Activated T-cell treated with anti-CD3 and anti-CD28 coated beads for 1 hour (primary cell): Measurements from ENCODE around the gene TTLL9.

Experiments used
- DNase-seq: peaks from one replicate; pipeline ENCODE4 v3.0.0-alpha.2; 2020; ENCODE audit warnings: low read depth

TTLL9 gene

DNA sequence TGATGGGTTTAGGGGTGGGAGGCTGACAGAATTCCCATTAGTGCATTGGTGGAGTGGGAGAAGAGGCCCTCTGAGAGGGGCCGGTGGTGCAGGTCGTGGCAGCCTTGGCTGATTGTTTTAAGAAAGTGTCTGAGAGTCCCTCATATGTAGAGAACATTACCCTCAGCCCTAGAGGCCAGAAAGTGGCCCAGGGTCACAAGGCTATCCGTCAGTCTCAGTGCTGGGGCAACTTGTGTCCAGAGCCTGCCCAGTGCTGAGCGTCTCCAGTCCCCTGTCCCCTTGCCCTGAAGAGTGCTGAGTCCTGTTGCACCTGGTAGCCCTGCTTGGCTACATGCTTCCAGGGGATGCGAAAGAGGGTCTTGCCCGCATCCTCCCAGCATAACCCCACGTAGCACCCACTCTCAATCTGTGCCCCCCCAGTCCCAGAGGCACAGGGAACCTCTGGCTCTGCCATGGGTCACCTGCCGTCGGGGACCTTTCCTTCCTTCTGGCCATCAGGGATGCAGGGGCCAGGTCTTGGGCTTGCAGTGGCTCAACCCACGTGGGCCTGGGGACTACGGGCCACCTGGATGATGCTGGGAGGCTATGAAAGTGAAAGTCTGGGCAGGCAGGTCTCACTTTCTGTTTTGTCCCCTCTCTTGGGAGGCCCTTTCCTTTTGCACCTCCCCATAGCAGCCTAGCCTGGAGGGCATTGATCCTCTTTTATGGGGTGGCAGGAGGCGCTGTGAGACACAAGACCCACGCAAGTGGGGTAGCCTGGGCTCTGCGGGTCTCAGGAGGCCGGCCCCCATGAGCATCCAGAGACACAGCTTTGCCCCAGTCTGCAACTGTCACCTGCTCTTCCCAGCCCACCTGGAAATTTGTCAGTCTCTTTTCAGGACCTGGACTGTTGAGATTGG is 12.3 kb upstream of the TTLL9 start:
- DNase-seq: no peak

DNA sequence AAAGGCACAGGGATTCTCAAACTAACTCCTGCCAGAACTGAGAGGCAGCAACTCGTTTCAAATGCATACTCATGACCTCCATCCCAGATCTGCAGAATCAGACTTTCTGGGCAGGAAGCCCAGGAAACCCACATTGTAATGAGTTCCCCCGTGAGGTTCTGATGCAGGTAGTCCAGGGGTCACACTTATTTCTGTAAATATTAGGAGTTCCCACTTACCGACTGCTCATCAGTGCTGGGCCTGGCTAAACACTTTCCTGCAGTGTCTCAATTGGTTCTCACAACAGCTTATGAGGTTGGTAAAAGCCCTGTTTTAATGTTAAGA is 11.7 kb upstream of the TTLL9 start:
- DNase-seq: no peak

DNA sequence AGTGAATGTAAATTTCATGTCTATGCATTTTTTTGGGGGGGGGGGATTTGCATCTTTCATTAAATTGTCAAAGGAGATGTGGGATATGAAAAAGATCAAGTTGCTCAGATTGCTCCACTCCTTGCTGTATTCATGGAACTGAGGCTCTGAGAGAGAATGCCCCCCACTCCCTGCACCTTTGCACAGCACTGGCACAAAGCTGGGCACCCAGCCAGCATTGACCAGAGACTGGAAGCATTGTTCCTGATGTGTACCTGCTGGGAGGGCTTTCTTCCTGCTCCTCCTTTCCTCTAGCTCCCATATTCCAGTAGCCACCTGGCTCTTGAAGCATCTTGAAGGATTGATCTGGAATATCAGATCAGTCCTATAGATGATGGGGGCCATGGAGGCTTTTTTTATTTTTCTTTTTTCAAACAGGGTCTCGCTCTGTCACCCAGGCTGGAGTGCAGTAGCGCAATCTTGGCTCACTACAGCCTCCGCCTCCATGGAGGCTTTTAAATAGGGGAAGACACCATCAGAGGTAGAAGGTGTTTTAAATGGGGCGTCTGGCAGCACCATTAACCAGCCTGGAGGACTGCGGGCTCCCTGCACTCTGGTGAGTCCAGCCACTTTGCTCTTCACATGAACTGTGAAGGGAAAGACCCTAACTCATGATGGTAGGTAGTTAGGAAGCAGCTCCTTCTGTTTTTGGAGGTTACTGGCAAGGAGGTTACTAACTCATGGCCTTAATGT is 11.0 kb upstream of the TTLL9 start:
- DNase-seq: no peak

DNA sequence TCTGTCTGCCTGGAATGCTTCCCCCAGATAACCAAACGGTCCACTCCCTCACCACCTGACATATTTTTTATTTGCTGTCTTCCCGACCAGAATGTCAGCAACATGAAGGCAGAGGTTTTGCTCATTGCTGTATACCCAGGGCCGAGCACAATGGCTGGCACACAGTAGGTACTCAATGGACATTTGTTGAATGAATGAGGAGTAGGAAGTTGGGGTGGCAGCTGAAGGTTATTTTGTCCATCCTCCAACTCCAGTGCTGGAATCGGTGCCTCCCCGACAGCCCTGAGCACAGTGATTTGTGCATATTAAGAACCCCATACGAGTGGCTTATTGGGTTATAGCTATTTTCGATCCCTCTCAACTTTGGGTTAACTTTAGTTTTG is 10.4 kb upstream of the TTLL9 start:
- no peak for DNase-seq

DNA sequence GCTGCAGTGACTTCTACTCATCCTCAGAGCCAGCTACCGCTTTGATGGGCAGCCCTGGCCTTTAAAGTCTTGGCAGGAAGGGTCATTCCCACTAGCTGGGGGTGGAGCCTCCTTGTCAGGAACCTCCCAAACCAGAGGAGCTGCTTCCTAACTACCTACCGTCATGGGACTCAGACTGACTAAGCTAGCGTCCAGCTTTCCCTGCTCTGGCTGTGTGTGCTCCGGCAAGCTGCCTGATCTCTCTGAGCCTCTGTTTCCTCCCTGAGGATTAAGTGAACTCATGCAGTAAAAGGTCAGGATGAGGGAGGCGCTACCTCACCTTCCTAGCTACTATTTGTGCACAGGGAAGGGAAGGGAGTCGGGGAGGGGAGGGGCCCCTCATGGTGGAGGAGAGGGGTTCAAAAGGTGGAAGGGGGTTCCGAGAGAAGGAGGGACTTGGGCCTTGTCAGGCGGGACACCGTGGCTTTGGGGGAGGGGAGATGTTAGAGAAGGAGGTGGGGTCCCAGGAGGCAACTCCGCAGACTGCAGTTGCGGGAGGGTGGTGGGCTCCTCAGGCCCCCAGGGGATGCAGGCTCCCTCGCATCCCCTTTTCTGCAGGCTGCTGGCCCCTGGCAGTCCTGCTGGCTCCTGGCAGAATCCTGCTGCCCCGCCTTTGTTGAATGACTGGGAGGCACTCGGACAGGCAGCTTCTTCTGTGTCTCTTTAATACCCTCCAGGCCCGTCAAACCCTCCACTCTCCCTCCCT is 9.9 kb upstream of the TTLL9 start:
- no peak for DNase-seq

DNA sequence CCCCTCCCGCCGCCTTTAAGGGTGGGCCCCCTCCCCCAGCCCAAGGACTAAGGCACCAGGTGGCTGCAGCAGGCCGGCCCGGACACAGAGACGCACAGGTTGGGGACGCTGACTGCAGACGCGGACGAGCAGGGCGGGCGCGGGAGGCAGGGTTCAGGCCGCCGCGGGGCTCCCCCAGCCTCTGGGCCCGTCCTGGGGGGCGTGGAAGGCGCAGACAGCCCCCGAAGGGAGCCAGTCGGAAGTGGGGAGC is 9.4 kb upstream of the TTLL9 start:
- no peak for DNase-seq

DNA sequence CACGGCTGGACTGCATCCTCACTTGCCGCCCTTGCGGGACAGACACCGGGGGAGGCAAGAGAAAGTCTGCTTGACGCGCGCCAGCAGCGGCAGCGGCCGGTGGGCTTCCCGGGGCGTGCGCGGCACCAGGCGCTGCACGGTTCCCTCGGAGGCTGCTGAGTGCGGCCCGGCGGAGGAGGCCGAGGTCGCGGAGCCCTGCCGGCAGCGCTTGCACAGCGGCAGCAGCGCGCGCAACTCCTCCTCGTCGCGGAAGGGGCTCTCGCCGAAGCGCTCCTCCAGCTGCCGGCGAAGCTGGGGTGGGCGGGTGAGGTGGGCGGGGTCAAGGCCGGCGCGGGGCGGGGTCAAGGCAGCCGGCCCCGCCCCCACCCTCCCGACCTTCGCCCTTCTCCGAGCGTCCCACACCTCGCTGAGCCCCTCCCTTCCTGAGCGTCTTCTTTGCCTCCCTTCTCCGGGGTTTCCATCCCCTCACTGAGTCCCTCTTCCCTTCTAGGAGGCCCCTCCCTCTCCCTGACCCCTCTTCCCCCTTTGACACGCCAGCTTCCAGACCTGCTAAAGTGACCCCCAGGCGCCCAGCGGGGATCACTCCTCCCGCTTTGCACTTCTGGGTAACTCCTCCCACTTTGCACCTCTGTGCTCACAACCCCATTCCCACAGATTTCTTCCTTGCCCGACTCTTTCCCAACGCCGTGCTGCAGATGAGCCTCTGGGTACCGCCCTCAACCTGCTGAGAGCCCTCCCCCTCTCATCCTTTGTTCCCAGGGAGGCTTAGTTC is 8.9 kb upstream of the TTLL9 start:
- DNase-seq: peak; percentile 46

DNA sequence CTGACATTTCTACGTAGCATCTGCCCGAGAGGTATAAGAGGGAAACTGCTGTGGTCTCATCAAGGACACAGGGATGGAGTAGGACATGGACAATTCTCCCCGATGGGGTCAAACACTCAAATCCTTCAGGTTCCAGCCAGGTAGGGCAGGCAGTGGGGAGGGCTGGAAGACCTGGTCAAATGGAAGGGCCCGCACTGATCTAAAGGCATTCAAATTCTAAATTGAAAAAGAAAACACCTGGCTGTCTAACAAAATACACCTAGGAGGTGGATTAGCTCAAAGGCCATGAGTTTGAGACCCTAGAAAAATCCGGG is 8.3 kb upstream of the TTLL9 start:
- no peak for DNase-seq

DNA sequence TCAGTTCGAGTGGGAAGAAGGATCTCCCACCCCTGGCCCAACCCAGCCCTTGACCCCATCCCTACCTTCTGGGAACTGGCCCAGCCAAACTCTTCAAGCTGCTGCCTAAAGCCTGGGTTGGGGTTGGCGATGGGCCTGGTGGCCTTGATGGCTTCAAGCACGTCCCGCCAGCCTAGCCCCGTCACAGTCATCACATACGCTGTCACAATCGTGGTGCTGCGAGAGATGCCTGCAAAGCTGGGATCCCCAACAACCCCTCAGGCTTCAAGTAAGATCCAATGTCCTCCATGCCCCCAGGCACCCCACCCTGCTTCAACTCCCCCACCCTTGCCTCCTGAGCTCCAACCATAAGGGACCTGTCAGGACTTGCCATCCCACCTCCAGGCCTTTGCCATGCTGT is 7.9 kb upstream of the TTLL9 start:
- DNase-seq: no peak

DNA sequence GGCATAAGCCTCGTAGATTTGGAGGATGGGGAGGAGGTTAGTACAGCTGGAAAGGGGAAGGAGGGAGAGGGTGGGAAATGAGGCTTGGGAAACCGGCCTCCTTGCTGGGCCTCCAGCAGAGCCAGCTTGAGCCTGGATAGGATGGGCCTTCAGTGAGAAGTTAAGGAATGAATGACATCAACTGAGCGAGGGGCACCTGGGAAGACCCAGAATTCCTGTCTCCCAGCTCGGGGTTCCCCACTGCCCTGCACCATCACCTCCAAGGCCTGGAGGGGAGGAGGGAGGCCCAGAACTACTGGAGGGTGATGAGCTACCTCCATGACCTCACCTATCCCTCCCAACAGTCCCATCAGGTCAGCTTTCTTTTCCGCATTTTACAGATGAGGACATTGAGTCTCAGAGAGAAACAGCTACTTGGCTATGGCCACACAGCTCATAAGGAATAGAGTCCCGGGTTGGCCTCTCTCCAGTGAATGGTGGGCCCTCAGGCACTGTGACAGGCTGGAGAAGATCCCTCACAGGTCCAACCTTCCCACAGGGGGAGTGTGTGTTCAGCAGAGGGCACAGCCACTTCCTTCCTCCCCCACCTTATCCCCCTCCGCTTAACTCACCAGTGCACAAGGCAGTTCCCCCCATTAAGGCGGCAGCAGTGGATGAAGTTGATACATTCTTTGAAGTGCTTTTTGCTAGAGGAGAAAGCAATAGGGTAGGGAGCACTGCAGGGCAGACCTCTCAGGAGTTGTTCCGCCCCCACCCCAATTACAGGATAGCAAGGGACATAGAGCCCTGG is 6.9 kb upstream of the TTLL9 start:
- DNase-seq: no peak

DNA sequence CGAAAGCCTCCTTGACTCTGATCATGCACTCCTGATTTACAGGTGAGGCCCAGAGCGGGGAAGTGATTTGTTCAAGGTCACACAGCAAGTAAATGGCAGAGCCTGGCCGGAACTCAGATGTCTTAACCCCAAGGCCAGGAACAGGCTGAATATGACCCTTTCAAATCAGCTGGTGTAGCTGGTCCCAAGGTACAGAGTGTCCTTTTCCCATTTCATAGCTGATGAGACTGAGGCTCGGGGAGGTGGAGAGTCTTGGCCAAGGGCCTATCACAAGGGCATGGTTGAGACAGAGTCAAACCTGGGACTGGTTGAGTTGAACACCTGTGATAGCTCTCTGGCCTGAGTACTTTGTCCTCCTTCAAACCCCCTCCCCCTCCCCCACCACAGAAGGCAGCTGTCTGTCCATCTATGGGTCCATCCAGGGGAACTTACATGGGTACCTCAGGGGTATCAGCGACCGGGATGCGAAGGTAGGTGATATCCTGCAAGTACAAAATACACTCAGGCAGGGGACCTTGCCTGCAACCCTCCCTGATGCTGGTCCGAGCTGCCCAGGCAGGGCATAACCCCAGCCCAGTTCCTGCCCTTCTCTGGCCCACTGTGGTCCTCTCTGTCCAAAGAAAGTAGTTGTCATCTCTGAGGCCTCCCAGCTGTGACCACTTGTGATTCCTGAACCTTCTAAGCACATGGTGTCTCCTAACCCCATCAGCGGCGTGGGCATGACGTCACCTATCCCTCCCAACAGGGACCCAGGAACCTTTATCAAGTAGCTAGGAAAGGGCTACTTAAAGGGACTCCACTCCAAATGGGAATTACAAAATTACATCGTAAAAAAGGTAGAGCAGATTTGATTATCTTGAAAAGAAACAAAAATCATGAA is 5.7 kb upstream of the TTLL9 start:
- DNase-seq: no peak

DNA sequence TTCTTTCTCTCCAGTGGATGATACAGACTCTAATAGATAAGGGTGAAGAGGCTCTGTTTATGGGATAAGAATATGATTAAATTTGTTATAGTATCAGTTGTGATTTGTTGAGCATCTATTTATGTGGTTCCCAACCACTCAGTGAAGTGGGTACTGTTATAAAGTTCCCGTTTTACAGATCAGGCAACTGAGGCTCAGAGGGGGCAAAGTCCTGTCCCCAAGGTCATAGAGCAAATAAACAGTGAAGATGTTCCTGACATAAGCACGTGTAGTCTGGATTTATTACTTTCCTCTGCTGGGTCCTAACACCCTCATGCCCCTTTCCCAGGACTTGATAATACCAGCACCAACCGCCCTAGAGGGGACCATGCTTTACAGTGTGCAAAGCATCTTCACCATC is 4.2 kb upstream of the TTLL9 start:
- no peak for DNase-seq

DNA sequence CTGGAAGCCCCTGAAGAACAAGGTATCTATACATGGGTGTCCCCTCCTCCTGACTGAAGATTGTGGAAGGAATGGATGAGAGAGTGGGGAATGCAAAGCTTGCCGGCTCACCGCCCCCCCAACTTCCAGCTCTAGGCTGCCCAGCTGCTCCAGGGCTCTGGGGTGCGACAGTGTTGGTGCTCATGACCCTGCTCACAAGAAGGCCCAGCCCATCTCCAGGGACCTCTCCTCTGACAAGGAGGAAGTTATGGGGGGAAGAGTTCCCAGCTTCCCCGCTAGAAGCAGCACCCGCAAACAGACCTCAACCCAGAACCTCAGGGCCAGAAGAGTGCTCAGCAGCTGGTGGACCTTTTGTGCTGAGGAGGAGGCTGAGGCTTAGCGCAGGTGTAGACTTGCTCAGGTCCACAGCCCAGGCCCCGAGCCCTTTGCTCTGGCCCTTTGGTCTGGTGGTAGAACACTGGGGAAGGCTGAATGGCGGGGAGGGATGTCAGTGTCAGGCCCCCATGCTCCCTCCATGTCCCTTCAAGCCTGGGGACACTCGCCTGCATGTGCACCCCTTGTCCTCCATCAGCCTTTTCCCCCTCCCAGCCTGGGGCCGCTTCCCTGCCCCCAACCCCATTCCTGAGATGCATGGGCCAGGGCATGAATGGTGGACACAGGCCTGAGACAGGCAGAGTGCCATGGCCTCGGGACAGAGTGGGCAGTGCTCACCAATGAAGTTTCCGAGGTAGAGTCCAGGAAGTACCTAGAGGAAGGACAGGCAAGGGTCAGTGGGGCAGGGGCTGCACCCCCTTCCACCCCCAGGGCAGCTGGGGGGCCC is 1.4 kb upstream of the TTLL9 start:
- no peak for DNase-seq

DNA sequence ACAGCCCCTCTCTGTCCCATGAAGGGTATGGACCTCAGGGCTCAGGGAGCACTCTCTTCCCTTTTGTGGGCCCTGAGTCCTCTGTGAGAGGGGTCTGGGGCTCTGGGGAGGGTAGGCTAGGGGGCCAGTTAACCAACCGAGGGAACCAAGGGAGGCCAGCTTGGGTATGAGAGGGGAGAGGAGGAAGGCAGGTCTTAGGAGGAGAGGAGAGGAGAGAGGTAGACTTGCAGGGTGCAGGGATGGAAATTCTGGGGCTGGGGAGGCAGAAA is 827 bp upstream of the TTLL9 start:
- no peak for DNase-seq

DNA sequence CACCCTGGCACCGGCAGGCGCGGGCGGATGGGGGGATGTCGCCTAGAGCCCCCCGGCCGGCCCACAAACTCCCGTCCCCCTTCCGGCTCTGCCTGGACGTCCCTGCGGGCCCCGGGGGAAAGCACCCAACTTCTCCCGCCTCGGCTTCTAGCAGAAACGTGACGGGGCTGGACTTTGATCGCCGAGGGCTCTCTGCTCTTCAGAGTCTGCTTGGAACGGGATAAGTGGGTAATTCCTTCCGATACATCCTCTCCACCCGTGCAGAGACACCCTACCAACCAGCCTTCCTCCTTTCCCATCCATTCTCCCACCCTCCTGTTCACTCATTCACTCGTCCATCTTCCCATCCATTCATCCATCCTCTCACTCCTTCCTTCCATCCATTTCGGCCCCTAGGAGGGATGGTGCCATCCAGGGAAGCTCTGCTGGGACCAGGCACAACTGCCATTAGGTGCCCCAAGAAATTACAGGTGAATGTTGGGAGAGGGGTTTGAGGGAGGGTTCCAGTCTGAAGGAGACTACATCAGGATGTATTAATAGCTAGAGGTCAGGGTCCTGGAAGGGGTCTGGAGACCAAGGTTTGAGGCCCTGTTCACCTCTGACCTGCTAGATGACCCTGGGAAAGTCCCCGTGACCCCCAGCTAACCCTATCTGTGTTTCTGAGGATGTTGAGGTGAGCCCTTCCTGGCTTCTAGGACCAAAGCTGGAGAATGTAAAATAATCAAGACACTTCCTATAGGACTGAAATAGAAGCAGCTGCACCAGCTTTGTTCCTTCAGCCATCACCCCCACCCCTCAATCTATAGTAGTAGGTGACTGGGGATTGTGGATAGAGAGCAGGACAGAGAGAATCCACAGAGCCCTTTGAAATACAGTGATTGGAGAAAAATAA is 538 bp downstream of the TTLL9 start:
- no peak for DNase-seq

DNA sequence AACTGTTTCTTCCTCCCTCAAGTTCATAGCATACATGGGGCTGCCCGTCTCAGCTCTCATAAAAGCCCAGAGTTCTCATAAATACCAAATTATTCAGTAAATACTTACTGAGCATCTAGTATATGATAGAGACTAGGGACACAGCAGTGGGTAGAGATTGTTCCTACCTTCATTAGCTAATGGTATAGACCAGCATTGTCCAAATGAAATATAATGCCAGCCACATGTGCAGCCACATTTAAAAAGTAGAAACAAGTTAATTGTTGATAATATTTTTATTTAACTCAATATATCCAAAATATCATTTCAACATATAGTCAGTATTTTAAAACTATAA is 1.2 kb downstream of the TTLL9 start:
- no peak for DNase-seq

DNA sequence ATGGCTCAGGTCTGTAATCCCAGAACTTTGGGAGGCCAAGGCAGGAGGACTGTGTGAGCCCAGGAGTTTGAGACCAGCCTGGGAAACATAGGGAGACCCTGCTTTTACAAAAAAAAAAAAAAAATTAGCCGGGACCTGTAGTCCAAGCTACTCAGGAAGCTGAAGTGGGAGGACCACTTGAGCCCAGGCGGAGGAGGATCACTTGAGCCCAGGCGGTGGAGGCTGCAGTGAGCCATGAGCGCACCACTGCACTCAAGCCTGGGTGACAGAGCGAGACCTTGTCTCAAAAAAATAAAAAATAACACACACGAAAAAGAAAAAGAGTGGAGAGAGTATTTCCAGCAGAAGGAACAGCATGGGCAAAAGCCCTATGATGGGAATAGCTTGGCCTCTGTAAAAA is 2.0 kb downstream of the TTLL9 start:
- no peak for DNase-seq

DNA sequence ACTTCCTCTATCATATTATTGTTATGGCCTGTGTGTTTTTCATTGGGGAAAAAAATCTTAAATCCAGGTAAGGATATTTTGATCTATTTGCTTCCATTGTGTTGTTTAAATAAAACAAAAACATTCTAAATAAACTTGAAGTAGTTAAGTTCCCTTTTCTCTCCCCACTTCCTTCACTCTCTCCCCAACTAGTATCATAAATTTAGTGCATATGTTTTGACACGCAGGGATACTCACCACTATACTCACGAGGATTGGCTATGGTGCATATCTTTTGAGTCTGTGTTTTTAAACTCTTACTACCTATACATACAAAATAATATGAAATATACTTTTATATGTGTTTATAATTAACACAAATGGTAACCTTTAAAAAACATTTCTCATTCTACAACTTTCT is 5.2 kb downstream of the TTLL9 start:
- DNase-seq: no peak

DNA sequence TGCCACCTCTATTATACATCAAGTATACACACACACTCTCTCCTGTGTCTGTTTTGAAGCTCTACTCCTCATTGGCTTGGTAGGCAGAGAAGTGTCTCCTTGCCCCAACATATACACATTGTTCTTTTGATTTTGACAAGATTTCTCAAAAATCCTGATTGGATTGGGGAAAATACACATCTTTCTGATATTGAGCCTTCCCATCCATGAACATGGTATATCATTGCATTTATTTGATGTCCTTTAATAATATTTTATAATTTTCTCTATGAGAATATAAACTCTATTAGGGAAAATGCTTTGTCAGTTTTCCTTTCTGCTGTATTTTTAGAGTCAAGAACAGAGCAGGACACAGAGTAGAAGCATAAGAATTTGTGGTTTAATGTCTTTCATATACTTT is 7.2 kb downstream of the TTLL9 start:
- DNase-seq: no peak
